HepG2 (cell line): ENCODE results near the gene MAPK12. TPM values are rescaled to one million over a fixed set of nuclear protein-coding genes. Genes with fewer than 3 reads are reported as not detected.
A peak's percentile ranks its signal among the peaks of the same experiment; 100 is the strongest.

Experiments
- ATAC-seq: fragments of 200-7000 bp; cut with Tn5 transposase; 3 replicates; pipeline ENCODE4 v1.9.1; 2020; ENCODE audit warnings: mild to moderate bottlenecking, moderate library complexity
- BruUV-seq: library from RNA; stranded (reverse); fragments of 400-500 nt; replicated peaks from 2 replicates; lab custom pipeline; 2021; lab: Mats Ljungman, UMichigan
- CTCF ChIA-PET: fragments of 300-600 bp; formaldehyde crosslinking; extraction: SDS; loops from one replicate; lab custom pipeline; 2021; ENCODE audit warnings: low total read pairs, inconsistent platforms, low intra/inter-chr PET ratio; lab: Yijun Ruan, JAX
- POLR2A ChIA-PET: fragments of 350-600 bp; sonication (Branson Sonifier 250); formaldehyde crosslinking; loops from one replicate; lab custom pipeline; 2020; ENCODE audit warnings: antibody characterized with exemption, inconsistent platforms; lab: Yijun Ruan, JAX
- DNase-seq: peaks from one replicate; pipeline ENCODE4 v3.0.0-alpha.2; 2015; ENCODE audit warnings: low spot score
- FAIRE-seq: peaks from 3 replicates; lab custom pipeline; 2011; peaks lifted over from hg19 to GRCh38; lab: Jason Lieb, UNC
- H2AFZ ChIP-seq: one replicate; pipeline ENCODE4 v1.6.1; 2011; ENCODE audit warnings: low read length, inconsistent platforms
- H3K27ac ChIP-seq: fragments of 300-600 bp; 3 replicates; pipeline ENCODE4 v1.8.0; 2011; ENCODE audit warnings: mixed run types, mild to moderate bottlenecking, mixed read lengths, low read length, inconsistent platforms; ENCODE audit not compliant: insufficient read depth; ENCODE audit errors: extremely low read length
- H3K27me3 ChIP-seq, 2 experiments: fragments of 200-600 bp in 1 of 2; 2 replicates in 1 of 2; 3 replicates in 1 of 2; pipeline versions ENCODE4 v1.6.0 to v1.8.0; 2011; ENCODE audit warnings: low read length in 2 of 2, mild to moderate bottlenecking in 2 of 2, moderate library complexity in 2 of 2, inconsistent platforms in 1 of 2; ENCODE audit not compliant: insufficient read depth in 2 of 2, control insufficient read depth in 1 of 2
- H3K36me3 ChIP-seq, 2 experiments: fragments of 200-600 bp in 1 of 2; replicated peaks in 1 of 2; 2 replicates in 1 of 2; 3 replicates in 1 of 2; pipeline versions ENCODE4 v1.5.1 to v1.8.0; 2011; ENCODE audit warnings: low read length in 2 of 2, inconsistent platforms in 1 of 2; ENCODE audit not compliant: insufficient read depth in 2 of 2, control insufficient read depth in 1 of 2
- H3K4me1 ChIP-seq: 2 replicates; pipeline ENCODE4 v1.5.1; 2012; ENCODE audit warnings: low read length, inconsistent platforms; ENCODE audit not compliant: insufficient read depth
- H3K4me2 ChIP-seq: 2 replicates; pipeline ENCODE4 v1.6.0; 2011; ENCODE audit warnings: low read depth, low read length, inconsistent platforms
- H3K4me3 ChIP-seq, 3 experiments: fragments of 200-600 bp in 1 of 3; sonication (generic), shearing (Covaris generic) in 1 of 3; replicated peaks in 1 of 3; 2 replicates each; pipeline ENCODE4 v1.5.1; 2011 to 2016; ENCODE audit warnings: low read length in 3 of 3, inconsistent platforms in 2 of 3, low read depth in 2 of 3, mild to moderate bottlenecking in 2 of 3, control low read depth in 1 of 3, mixed read lengths in 1 of 3; ENCODE audit not compliant: insufficient read depth in 1 of 3
- H3K79me2 ChIP-seq: one replicate; pipeline ENCODE4 v1.6.1; 2011; ENCODE audit warnings: low read length, inconsistent platforms; ENCODE audit not compliant: insufficient read depth
- H3K9ac ChIP-seq: 2 replicates; pipeline ENCODE4 v1.6.0; 2011; ENCODE audit warnings: mild to moderate bottlenecking, low read depth, low read length, inconsistent platforms; ENCODE audit not compliant: insufficient read depth
- H3K9me3 ChIP-seq: 2 replicates; pipeline ENCODE4 v1.5.1; 2012; ENCODE audit warnings: mild to moderate bottlenecking, low read length
- H4K20me1 ChIP-seq: 2 replicates; pipeline ENCODE4 v1.6.0; 2011; ENCODE audit warnings: inconsistent platforms, mild to moderate bottlenecking, low read length, moderate library complexity; ENCODE audit not compliant: insufficient read depth
- AFF4 ChIP-seq: sonication (generic); formaldehyde crosslinking; IDR thresholded peaks from 2 replicates; pipeline ENCODE4 v1.4.0; 2020; ENCODE audit warnings: missing genetic modification reagents
- ASH2L ChIP-seq: fragments of 300-600, 200-600 bp; sonication (generic); IDR thresholded peaks from 2 replicates; pipeline ENCODE4 v1.7.0; 2017; ENCODE audit warnings: low read depth, mild to moderate bottlenecking, moderate library complexity, mixed read lengths, low read length; ENCODE audit not compliant: insufficient read length
- GPBP1L1 ChIP-seq: sonication (generic); formaldehyde crosslinking; IDR thresholded peaks from 2 replicates; pipeline ENCODE4 v1.5.0; 2020; ENCODE audit warnings: mild to moderate bottlenecking, missing genetic modification reagents
- KMT2B ChIP-seq: IDR thresholded peaks from 2 replicates; pipeline ENCODE4 v1.6.1; 2016; ENCODE audit warnings: missing genetic modification reagents, missing compliant biosample characterization
- MIER3 ChIP-seq: IDR thresholded peaks from 2 replicates; pipeline ENCODE4 v1.6.1; 2016; ENCODE audit warnings: missing compliant biosample characterization, borderline replicate concordance
- SOX5 ChIP-seq: IDR thresholded peaks from 2 replicates; pipeline ENCODE4 v1.6.1; 2016; ENCODE audit warnings: borderline replicate concordance
- TBL1XR1 ChIP-seq: fragments of 150-350 bp; IDR thresholded peaks from 2 replicates; pipeline ENCODE4 v1.6.1; 2014; ENCODE audit warnings: borderline replicate concordance, low read length; ENCODE audit not compliant: partially characterized antibody
- THRA ChIP-seq: sonication (generic); formaldehyde crosslinking; IDR thresholded peaks from 2 replicates; pipeline ENCODE4 v1.4.0; 2020; ENCODE audit warnings: missing genetic modification reagents, borderline replicate concordance
- ZMAT3 ChIP-seq: sonication (generic); formaldehyde crosslinking; conservative IDR thresholded peaks from 2 replicates; pipeline ENCODE4 v1.7.0; 2021; ENCODE audit warnings: missing genetic modification reagents
- ZNF354B ChIP-seq: sonication (generic); formaldehyde crosslinking; IDR thresholded peaks from 2 replicates; pipeline ENCODE4 v1.8.0; 2022; ENCODE audit warnings: mild to moderate bottlenecking, missing genetic modification reagents
- ZNF775 ChIP-seq: sonication (generic); formaldehyde crosslinking; IDR thresholded peaks from 2 replicates; pipeline ENCODE4 v1.4.0; 2020; ENCODE audit warnings: missing genetic modification reagents, mild to moderate bottlenecking, moderate library complexity, borderline replicate concordance
- WGBS: methylation state at CpG from one replicate; pipeline ENCODE4 v1.1.6; 2017; ENCODE audit warnings: low lambda C conversion rate; 5-methylcytosine and 5-hydroxymethylcytosine counted together
- in situ Hi-C: cut with HindIII; loops from 2 replicates; pipeline ENCODE4 v1.10.0; 2017; ENCODE audit warnings: low pct_unique_long_range_greater_than_20kb; ENCODE audit not compliant: extremely low pct_ligation_motif_present
- intact Hi-C: fragments of 100-400 bp; cut with micrococcal nuclease; formaldehyde crosslinking; loops from one replicate; pipeline ENCODE4 v1.10.0; 2022; ENCODE audit not compliant: unreplicated experiment
- polyA plus RNA-seq, 8 experiments: library from polyadenylated mRNA; depleted of rRNA in 3 of 8; stranded (reverse) in 7 of 8; unstranded in 1 of 8; fragments of >200 nt; fragmentation: Illumina TruSeq in 4 of 8; extraction: Trizol in 4 of 8; gene quantifications; 2 replicates each; pipeline versions ENCODE4 v1.2.1 to v1.2.3, GENCODE V29; 2011 to 2016; ENCODE audit warnings: low read depth in 4 of 8, missing spikeins in 1 of 8, mixed read lengths in 1 of 8; ENCODE audit not compliant: insufficient read depth in 1 of 8
- total RNA-seq, 5 experiments: library from RNA; depleted of rRNA; stranded (reverse); fragments of >200 nt; fragmentation: Illumina TruSeq; extraction: Trizol; gene quantifications; 2 replicates each; pipeline ENCODE4 v1.2.3, GENCODE V29; 2016; ENCODE audit warnings: low read depth in 1 of 5

MAPK12 gene
- total and polyA plus RNA-seq, 2 of the 13 experiments (the other 11 are each of a cell fraction or from before 2014, with no cell fraction given), result 22.2 to 23.3 TPM

- no CpG with 5 or more reads among the region's 18 CpGs for WGBS
- CTCF ChIA-PET, result no interaction called here
- POLR2A ChIA-PET, result no interaction called here
These were observed 8.1 kb upstream of the MAPK12 start for GRCh38 chr22:50269573-50269969.

More at GRCh38 chr22:50269573-50269969, 8.1 kb upstream of the MAPK12 start:
- ATAC-seq, result no peak
- intact Hi-C loops (no loop called here), in situ Hi-C loops (no loop called here)
- peaks cover 7% of the 10 kb centered on the region; the same call in 1 of the 2 replicates for H4K20me1 ChIP-seq
- H2AFZ ChIP-seq, result no peak overlapping the region
- TF ChIP-seq ASH2L (no peak), MIER3 (CRISPR knock-in tag) (no peak), AFF4 (CRISPR knock-in tag) (no peak), TBL1XR1 (no peak), ZNF354B (CRISPR knock-in tag) (no peak), SOX5 (CRISPR knock-in tag) (no peak), ZMAT3 (CRISPR knock-in tag) (no peak), THRA (CRISPR knock-in tag) (no peak), GPBP1L1 (CRISPR knock-in tag) (no peak), ZNF775 (CRISPR knock-in tag) (no peak), KMT2B (CRISPR knock-in tag) (no peak)
- FAIRE-seq, result no peak
- H3K36me3 ChIP-seq, result no peaks in the 10 kb centered on the region
- H3K9ac ChIP-seq, result no peak overlapping the region
- H3K27ac ChIP-seq, result no peak overlapping the region
- no TSS peak for BruUV-seq
- peaks cover 39% of the 10 kb centered on the region for H3K4me1 ChIP-seq
- no peaks in the 10 kb centered on the region for H3K9me3 ChIP-seq
- no peaks in the 10 kb centered on the region for H3K79me2 ChIP-seq
- peak overlapping the region; percentile 7; the same call in 1 of the 2 replicates for H3K4me2 ChIP-seq
- DNase-seq, result no peak
- H3K27me3 ChIP-seq, result peaks cover 13 to 50% of the 10 kb centered on the region in 2 experiments
- peak overlapping the region in 1 of 3 experiments; percentile 62; a peak in 2 of 6 replicates for H3K4me3 ChIP-seq
